Astrocyte of the spinal cord (primary cell): ENCODE data around the gene MSRB3.

Source experiments
- DNase-seq: peaks from one replicate; pipeline ENCODE4 v3.0.0; 2011; ENCODE audit warnings: low read depth, low spot score
- H3K4me3 ChIP-seq: 2 replicates; pipeline ENCODE4 v1.5.1; 2011; ENCODE audit warnings: low read depth, mild to moderate bottlenecking, low read length, moderate library complexity
- CTCF ChIP-seq: IDR thresholded peaks from 2 replicates; pipeline ENCODE4 v1.5.1; 2012; ENCODE audit warnings: low read depth, mild to moderate bottlenecking, low read length, inconsistent platforms
- in situ Hi-C: cut with HindIII; loops from 2 replicates; pipeline ENCODE4 v1.10.0; 2017; ENCODE audit warnings: low sequenced_read_pairs

The MSRB3 gene

GRCh38 chr12:65488197-65488596, 209.7 kb downstream of the MSRB3 start:
- no peak for DNase-seq
- in situ Hi-C loops, result no loop called here
- H3K4me3 ChIP-seq, result no peak overlapping the region
- TF ChIP-seq CTCF, result no peak

GRCh38 chr12:65490250-65490649, 211.8 kb downstream of the MSRB3 start:
- in situ Hi-C loops, result no loop called here
- no peak overlapping the region for H3K4me3 ChIP-seq
- TF ChIP-seq CTCF, result no peak
- no peak for DNase-seq

GRCh38 chr12:65492998-65493912, 214.8 kb downstream of the MSRB3 start:
- in situ Hi-C loops, result no loop called here
- no peak for DNase-seq
- no peak for TF ChIP-seq CTCF
- no peak overlapping the region for H3K4me3 ChIP-seq

- in situ Hi-C loops, result no loop called here
- no peak for TF ChIP-seq CTCF
- no peak overlapping the region for H3K4me3 ChIP-seq
- no peak for DNase-seq
Measured at GRCh38 chr12:65493913-65494245, 215.4 kb downstream of the MSRB3 start.

- no peak for TF ChIP-seq CTCF
- no peak for DNase-seq
- in situ Hi-C loops, result no loop called here
- H3K4me3 ChIP-seq, result no peak overlapping the region
Measured at GRCh38 chr12:65494537-65494936, 216.1 kb downstream of the MSRB3 start.

GRCh38 chr12:65495233-65495632, 216.8 kb downstream of the MSRB3 start:
- in situ Hi-C loops, result no loop called here
- TF ChIP-seq CTCF, result no peak
- H3K4me3 ChIP-seq, result no peak overlapping the region
- DNase-seq, result peak; percentile 78
